GM19395 (cell line): Measurements from ENCODE around the gene KCNAB2.
"Not testable (repeated sequence)": the region's sequence is repeated elsewhere in the genome, so short reads cannot be mapped to it uniquely, and the experiment has no call there.

Source experiments
- ATAC-seq: cut with Tn5 transposase; IDR thresholded peaks from one replicate; pipeline ENCODE4 v1.9.1; 2021; ENCODE audit warnings: mild to moderate bottlenecking, moderate library complexity; ENCODE audit not compliant: unreplicated experiment

Gene KCNAB2

DNA sequence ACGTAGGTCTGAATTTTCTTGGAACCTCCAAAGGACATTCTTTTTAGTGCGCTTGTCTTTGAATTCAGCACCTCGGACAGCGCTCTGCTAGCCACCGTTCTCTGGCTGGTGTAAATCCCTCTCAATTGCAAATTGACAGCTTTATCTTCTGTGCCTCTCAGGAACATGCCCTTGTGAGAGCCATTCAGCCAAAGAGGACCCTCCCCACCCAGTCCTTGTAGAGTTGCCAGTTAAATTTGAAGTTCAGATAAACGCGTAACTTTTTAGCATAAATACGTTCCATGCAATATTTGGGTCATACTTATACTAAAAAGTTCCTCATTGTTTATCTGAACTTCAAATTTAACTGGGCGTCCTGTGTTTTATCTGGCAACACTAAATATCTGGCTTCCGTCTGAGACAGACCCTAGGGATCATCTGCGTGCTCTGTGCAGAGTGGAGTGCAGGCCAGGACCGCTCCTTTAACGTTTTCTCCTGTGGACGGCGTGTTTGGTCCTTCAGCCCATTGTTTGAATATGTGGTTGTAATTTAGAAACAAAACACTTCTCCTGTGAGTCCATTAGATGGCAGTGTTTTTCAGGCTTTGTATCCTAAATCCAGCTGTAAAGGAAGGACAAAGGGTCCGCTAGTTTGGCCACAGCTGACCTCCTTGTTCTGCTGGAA, 7.0 kb downstream of the KCNAB2 start:
- ATAC-seq: no peak

DNA sequence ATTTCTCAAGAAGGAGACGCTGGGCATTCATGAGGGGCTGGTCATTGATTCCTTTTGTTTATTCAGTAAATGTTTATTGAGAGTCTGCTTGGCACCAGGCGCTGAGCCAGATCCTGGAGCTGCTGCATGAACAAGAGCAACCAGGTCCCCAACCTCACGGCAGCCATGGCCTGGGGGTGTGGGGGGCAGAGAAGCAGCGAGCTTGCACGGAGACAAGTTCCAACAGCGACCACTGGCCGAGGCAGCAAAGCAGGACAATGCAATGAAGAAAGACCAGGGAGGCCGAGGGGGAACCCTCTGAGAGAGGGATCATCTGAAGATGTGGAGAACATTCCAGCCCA, 7.5 kb downstream of the KCNAB2 start:
- no peak for ATAC-seq

DNA sequence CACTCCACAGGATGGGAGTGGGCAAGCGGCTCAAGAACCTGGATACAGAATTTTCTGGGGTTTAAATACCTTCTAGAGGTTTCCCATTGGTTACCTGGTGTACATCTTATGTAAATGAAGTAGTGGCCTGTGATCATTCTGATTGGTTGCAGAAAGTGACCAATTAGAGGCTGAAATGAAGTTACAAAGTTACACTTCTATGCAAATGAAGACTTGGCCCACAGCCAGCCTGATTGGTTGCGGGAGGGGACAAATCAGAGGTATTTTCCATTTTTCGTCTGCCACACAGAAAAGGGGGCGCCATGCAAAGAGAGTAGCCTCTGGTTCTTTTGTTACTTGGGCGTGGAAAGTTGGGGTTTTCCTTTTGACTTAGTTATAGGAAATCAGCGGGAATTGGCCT, 8.9 kb downstream of the KCNAB2 start:
- ATAC-seq: no peak

DNA sequence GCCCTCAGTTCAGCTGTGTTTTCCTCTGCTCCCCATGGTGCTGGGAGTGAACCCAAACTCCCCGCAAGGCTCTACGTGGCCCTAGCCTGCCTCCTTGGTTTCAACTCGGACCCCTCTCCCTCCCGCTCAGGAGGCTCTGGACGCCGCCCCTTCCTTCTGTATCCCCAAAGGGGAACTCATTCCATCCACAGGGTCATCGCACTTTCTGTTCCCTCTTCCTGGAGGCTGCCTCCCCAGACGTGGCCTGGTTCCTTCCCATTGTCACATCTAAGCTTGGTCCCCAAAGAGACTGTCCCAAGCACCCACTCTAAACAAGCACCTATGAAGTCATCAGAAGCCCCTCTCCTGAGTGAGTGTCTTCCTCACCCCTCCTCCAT, 10.9 kb downstream of the KCNAB2 start:
- no peak for ATAC-seq

DNA sequence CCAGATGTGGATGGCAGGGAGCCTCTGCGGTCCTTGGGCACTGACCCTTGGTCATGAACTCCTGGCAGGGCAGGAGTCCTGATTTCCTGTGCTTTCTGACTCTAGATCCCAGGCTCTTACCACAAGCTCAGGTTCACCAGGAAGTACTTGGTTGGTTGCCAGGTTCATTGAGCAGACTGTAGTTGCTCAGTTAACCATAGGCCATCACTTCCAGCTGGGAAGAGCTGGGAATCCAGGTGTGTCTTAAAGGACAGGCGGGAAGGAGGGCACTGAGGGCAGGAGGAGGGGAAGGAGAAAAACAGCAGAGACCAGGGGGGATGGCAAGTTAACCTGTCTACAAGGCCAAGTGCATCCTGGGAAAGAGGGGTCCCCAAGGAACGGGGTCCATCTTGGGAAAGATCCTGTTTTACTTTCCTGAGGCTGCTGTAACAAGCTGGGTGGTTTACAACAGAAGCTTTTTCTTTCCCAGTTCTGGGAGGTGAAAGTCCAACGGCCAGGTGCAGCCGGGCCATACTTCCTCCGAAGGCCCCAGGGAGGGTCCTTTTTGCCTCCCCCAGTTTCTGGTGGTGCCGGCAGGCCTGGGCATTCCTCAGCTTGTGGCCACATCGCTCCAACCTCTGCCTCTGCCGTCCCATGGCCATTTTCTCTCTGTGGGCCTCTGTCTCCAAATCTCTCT, 11.6 kb downstream of the KCNAB2 start:
- ATAC-seq: no peak

DNA sequence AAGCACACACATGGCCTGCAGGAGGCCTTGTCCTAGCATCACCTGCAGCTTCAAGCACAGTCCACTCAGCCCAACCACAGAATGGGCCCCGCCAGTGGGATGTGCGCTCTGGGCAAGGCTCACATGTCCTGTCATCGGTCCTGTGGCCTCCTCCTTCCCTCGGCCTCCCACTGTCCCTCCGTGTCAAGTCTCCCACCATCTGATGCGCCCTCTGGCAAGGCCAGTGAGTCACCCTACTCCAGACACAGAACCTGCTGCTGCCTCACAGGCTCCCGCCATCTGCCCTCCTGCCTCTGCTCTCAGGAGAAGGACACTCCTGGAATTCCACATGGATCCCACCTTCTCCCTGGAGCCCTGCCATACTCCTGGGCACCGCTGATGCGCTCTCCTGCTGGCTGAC, 14.2 kb downstream of the KCNAB2 start:
- ATAC-seq: no peak

DNA sequence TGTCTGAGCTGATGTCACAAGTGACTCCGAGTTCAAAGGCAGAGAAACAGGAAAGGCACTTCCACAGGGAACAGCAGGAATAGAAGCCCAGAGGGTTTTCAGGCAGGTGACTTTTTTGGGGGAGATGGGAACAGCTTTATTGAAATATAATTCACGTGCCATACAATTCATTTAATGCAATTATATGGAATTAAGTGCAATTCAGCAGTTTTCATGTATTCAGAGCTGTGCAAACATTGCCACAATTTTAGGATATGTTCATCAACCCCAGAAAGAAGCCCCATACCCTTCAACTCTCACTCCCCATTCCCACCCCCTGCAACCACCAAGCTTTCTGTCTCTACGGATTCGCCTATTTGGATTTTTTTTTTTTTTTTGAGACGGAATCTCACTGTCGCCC, 17.0 kb downstream of the KCNAB2 start:
- no peak for ATAC-seq

DNA sequence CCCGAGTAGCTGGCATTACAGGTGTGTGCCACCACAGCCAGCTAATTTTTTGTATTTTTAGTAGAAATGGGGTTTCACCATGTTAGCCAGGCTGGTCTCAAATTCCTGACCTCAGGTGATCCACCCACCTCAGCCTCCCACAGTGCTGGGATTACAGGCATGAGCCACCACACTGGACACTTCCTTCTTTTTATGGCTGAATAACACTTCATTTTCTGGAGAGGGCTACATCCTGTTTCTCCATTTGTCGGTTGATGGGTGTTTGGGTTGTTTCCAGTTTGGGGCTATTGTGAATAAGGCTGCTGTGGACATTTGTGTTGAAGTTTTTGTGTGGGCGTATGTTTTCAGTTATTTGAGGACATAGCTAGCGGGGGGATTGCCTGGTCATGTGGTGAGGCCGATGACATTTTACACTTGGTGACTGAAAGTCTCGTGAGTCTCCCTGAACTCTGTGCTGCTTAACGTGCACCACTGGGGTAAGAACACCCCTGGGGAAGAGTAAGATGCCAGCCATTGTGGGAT, 17.9 kb downstream of the KCNAB2 start:
- not testable (repeated sequence) for ATAC-seq

DNA sequence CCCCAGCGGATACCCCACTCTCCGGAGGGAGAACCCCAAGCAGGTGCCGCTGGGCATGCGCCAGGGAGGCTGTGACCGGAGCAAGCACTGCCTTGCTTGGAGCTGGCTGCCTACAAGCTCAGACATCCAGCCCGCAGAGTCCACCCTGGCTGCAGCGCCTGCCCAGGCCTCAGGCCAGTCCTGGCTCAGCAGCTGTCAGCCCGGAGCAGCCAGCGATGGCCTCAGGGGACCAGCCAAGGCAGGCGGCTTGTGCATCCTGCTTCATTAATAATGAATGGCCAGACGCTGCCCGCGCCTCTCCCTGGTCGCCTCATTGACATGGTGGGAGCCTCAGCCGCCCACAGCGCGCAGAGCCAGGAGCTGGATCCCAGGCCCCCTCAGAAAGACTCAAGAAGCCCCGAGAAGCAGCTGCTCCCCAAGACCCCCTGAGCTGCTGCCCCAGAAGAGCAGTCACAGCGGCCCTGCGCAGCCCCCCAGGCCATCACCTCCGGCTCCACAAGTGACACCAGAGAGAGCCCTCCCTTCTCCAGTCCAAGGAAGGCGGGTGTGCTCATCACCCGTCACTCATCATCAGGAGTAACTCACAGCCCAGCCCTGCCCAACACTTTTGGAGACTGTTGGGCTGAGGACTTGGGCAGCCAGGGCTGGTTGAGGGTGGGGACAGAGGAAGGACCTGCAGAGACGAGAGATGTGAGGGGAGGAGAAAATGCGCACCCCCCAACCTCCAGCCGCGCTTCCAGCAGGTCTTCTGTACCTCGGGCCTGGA, 19.6 kb downstream of the KCNAB2 start:
- ATAC-seq: no peak

DNA sequence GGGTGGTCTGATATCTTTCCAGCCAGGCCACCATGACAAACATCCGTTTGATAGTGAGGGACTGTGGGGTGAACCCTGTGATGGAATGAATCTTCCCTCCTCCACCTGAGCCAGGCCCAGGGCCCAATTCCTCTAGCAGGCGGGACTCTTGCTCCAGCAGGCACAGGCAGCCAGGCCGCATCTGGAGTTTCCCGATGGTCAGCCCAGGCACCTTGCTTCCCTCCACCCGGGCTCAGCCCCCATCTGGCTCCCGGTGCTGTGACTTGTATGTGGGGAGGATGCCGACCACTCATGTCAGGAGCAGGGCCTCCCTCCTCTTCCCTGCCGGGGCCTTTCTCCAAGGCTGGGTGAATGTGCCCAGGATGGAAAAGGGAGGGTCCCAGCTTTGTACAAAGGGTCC, 21.0 kb downstream of the KCNAB2 start:
- no peak for ATAC-seq

DNA sequence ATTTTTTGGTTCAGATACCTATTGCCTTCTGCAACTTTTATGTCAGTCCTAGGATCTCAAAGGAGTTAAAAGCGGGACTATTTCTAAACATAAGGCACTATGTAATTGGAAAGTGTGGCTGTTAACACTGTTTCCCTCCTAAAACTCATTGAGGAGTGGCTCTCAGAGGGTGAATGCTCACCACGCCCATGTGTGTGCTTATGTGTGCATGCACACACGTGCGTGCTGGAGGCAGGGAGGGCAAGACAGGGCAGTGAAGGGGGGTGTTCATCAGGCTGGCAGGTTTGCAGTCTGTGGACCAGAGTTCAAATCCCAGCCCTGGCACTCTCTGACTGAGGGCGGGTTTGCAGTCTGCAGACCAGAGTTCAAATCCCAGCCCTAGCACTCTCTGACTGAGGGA, 22.4 kb downstream of the KCNAB2 start:
- no peak for ATAC-seq

DNA sequence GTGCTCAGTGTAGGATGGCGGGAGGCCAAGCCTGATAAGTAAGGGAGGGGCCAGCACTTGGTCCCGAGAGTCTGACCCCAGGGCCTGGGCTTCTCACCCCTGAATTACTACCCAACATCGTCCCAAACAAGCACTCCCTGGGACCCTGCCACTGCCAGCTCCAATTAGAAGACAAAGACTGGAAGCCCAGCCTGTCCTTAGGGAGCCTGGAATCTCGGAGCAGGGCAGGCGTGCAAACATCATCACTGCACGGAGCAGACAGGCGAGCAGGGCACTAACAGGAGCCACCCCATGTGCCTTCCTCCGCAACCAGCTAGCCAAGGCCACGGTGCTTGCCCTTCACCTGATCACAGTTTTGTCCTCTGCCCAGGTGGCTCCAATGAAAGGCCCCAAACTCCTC, 23.2 kb downstream of the KCNAB2 start:
- no peak for ATAC-seq

DNA sequence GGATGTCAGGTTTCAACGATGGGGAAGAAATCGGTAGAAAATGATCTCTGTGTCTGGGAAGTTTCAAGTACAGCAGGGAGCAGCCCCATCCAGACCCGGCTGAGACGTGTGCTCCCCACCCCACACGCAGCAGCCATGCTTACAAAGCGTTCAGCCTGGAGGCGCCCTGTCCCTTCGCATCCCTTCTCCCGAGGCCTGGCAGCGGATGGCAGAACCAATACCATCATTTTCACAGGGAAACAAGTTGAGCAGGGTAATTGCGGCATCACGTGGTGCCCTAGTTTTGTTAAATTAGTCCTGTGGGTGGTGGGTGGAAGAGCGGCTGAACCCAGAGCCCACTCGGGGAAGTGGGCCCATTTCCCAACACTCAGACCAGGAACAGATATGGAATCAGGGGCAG, 23.9 kb downstream of the KCNAB2 start:
- no peak for ATAC-seq

DNA sequence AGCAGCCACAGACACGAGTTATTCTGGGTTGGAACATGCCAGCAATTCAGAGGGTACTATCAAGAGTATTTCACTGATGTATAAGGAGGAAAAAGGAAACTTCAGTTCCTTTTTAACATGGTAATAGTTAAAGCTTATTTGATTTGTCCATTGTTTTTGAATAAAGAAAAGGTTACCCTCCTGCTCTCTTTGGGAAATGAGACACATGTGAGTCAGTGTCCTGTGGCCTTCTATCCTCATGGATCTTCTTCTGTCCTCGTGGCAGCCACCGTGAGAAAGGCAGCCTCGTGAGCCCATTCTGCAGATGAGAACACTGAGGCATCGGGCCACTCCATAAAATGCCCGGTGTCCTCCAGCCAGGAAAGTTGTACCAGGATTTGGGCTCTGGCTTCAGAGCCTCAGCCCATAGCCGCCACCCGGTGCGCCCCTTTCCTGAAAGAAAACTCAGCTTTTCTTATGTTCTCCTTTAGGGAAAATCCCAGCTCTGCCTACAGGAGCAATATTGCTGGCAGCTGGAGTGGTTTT, 24.8 kb downstream of the KCNAB2 start:
- no peak for ATAC-seq

DNA sequence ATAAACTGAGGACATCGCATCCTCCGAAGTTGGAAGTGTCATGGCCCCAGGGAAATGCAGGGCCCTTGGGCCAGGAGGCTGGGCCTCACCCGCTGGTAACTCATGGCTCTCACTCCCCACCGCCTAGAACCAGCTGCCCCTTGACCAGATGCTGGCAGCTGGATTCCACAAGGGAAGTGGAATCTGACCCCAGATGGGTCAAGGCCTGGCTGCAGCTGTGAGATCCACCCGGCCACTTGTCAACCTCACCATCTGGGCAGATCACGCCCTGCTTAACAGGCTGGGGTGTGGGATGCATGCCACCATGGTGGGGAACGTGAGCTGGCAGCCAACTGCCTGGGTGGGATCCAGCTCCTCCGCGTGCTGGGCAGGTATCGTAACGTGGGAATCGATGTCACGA, 25.5 kb downstream of the KCNAB2 start:
- no peak for ATAC-seq

DNA sequence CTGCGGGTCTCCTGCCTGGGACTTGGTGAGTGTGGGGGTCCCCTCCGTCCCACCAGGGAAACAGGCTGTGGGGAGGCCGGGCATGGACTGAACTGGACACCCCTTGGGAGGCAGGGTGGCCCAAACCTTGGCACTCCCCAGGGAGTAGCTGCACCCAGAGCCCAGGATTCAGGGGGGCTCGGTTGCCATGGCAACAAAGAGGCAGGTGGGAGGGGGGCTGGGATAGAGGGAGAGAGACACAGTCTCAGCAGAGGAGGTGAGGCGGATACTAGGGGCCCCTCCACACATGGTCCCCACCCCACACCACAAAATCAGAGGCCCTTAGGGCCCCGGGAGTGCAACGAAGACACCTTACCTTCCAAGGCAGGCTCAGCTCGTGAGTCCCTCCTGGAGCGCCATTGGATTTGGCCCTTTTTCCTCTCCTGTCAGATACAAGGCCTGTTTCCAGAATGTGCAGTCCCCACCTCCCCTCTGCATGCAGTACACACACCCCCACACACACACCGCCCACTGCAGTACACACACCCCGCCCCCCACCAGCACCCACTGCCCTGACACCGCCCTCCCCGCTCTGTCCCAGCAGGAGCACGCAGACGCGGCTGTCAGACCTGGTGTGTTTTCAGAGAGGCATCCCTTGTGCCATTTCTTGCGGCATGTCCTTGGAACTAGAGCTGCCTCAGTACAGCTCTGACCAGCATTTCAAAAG, 27.2 kb downstream of the KCNAB2 start:
- no peak for ATAC-seq

DNA sequence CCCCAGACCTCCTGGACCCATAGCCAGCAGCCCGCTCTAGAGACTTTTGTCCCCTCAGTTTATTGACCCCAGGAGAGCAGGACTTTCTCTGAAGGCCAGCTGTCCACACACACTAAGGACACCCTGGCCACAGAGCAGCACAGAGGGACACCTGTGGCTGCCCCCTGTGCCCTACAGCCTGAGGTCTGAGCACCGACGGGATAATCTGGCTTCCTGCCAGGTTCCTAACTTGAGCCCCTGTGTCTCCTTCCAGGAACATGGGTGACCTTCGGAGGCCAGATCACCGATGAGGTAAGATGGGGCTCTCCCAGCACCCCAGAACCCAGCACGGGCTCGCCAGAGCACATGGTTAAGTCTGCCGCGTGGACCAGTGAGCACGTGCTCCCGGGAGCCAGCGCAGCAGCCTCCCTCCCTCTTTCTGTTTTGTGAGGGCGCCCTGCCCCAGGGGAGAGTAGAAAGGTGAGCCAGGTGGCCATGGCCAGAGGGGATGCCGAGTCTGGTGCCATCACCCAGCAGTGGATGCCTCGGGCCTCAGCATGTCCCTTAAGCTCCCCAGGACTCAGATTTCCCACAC, 27.9 kb downstream of the KCNAB2 start:
- ATAC-seq: no peak

DNA sequence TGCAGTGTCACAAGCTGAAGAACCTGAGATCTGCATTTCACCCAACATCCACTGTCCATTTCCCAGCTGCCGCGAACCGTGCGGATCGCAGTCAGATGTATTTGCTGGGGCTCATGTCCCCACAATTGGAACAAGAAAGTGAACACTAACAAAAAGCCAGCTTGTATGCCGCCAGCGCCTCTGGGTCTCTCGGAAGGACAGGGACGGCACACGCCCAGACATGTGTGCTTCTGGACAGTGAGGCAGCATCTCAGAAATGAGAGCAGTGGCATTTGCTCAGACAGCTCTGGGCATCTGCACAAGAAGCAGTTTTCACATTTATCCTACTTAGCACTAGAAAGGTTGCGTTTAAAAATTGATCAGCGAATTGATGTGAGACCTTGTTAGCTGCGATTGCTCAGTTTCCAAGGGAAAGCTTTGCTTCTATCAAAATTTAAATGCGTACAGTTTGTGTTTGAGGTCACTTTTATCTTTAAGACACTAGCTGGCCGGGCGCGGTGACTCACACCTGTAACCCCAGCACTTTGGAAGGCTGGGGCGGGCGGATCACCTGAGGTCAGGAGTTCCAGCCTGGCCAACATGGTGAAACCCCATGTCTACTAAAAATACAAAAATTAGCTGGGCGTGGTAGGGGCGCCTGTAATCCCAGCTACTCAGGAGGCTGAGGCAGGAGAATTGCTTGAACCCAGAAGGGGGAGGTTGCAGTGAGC, 28.7 kb downstream of the KCNAB2 start:
- no peak for ATAC-seq

DNA sequence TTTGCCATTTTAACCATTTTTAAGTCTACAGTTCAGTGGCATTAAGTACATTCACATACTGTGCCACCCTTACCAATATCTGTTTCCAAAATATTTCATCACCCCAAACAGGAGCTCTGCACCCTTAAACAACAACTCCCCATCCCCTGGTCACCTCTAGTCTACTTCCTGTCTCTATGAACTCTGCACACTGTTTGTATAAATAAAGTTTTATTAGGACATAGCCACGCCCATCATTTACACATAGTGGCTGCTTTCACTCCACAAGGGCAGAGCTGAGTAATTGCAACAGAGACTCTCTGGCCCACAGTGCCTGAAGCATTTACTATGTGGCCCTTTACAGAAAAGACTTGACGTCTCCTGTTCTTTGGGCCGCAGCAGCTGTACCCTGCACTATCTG, 30.1 kb downstream of the KCNAB2 start:
- no peak for ATAC-seq

DNA sequence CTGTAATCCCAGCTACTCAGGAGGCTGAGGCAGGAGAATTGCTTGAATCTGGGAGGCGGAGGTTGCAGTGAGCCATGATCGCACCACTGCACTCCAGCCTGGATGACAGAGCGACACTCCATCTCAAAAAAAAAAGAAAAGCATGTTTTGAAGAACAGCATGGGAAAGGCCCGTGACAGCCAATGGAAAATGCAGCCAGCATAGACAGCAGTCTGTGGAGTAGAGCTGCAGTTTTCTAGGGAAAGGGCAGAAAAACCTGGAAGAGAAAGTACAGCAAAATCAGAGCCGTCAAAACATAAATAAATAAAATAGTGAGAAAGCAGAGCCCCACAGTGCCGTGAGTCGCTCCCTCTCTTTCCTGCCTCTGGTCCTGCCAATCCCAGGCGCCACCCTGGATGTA, 31.4 kb downstream of the KCNAB2 start:
- not testable (repeated sequence) for ATAC-seq
